IMR-90 (cell line): ENCODE measurements around the gene CUL4A. TPM values are rescaled to one million over a fixed set of nuclear protein-coding genes. Genes with fewer than 3 reads are reported as not detected.

Experiments used
- ATAC-seq: fragments of 200-7000 bp; cut with Tn5 transposase; 2 replicates; pipeline ENCODE4 v1.9.1; 2020; ENCODE audit warnings: low read depth, mild to moderate bottlenecking, moderate library complexity
- BruUV-seq: library from RNA; stranded (reverse); fragments of 400-500 nt; replicated peaks from 2 replicates; lab custom pipeline; 2021; lab: Mats Ljungman, UMichigan
- CTCF ChIA-PET: fragments of 300-600 bp; formaldehyde crosslinking; extraction: SDS; loops from one replicate; lab custom pipeline; 2021; ENCODE audit warnings: antibody characterized with exemption; lab: Yijun Ruan, JAX
- POLR2A ChIA-PET: fragments of 300-600 bp; sonication (Branson Sonifier 250); formaldehyde crosslinking; loops from one replicate; lab custom pipeline; 2022; ENCODE audit warnings: antibody characterized with exemption; ENCODE audit not compliant: unreplicated experiment; lab: Charles Lee
- DNase-seq: peaks from one replicate; pipeline ENCODE4 v3.0.0; 2013
- H2AFZ ChIP-seq: replicated peaks from 2 replicates; pipeline ENCODE3; 2013; ENCODE audit warnings: low read length, mild to moderate bottlenecking; ENCODE audit not compliant: poor library complexity
- H2AK5ac ChIP-seq: 2 replicates; pipeline ENCODE4 v1.6.1; 2013; ENCODE audit warnings: low read depth, low read length, inconsistent platforms
- H2AK9ac ChIP-seq: replicated peaks from 2 replicates; pipeline ENCODE3; 2013; ENCODE audit warnings: mild to moderate bottlenecking, low read depth, low read length, moderate library complexity; ENCODE audit not compliant: poor library complexity
- H2BK120ac ChIP-seq: 2 replicates; pipeline ENCODE4 v1.6.1; 2013; ENCODE audit warnings: low read depth, low read length, inconsistent platforms
- H2BK15ac ChIP-seq: 3 replicates; pipeline ENCODE4 v1.6.1; 2013; ENCODE audit warnings: low read depth, low read length, inconsistent platforms
- H2BK20ac ChIP-seq: 2 replicates; pipeline ENCODE4 v1.6.1; 2013; ENCODE audit warnings: low read depth, mild to moderate bottlenecking, inconsistent platforms, low read length, moderate library complexity
- H2BK5ac ChIP-seq: 2 replicates; pipeline ENCODE4 v1.6.1; 2013; ENCODE audit warnings: mild to moderate bottlenecking, low read depth, low read length, inconsistent platforms; ENCODE audit not compliant: poor library complexity, severe bottlenecking
- H3K14ac ChIP-seq: replicated peaks from 2 replicates; pipeline ENCODE4 v1.6.1; 2013; ENCODE audit warnings: low read depth, low read length, inconsistent platforms
- H3K18ac ChIP-seq: 2 replicates; pipeline ENCODE4 v1.6.1; 2013; ENCODE audit warnings: low read depth, low read length, control low read depth
- H3K23ac ChIP-seq: 2 replicates; pipeline ENCODE4 v1.6.1; 2013; ENCODE audit warnings: low read depth, low read length, inconsistent platforms
- H3K27ac ChIP-seq: 2 replicates; pipeline ENCODE4 v1.5.1; 2013; ENCODE audit warnings: mild to moderate bottlenecking, control low read depth, low read length; ENCODE audit not compliant: insufficient read depth
- H3K27me3 ChIP-seq: 2 replicates; pipeline ENCODE4 v1.6.1; 2013; ENCODE audit warnings: low read length; ENCODE audit not compliant: control insufficient read depth, insufficient read depth
- H3K36me3 ChIP-seq: 2 replicates; pipeline ENCODE4 v1.6.1; 2013; ENCODE audit warnings: low read length, mixed read lengths; ENCODE audit not compliant: control insufficient read depth, insufficient read depth
- H3K4ac ChIP-seq: 2 replicates; pipeline ENCODE4 v1.6.1; 2013; ENCODE audit warnings: low read depth, low read length, inconsistent platforms
- H3K4me1 ChIP-seq: 2 replicates; pipeline ENCODE4 v1.6.1; 2013; ENCODE audit warnings: low read length, mixed read lengths; ENCODE audit not compliant: control insufficient read depth, insufficient read depth
- H3K4me2 ChIP-seq: 2 replicates; pipeline ENCODE4 v1.6.1; 2013; ENCODE audit warnings: low read depth, mild to moderate bottlenecking, control low read depth, low read length, moderate library complexity
- H3K4me3 ChIP-seq: 2 replicates; pipeline ENCODE4 v1.5.1; 2013; ENCODE audit warnings: low read depth, mild to moderate bottlenecking, control low read depth, low read length, moderate library complexity; ENCODE audit not compliant: insufficient read depth
- H3K56ac ChIP-seq: 2 replicates; pipeline ENCODE4 v1.6.1; 2013; ENCODE audit warnings: low read length, inconsistent platforms; ENCODE audit not compliant: insufficient read depth; ENCODE audit errors: extremely low read depth
- H3K79me1 ChIP-seq, 2 experiments: 2 replicates each; pipeline ENCODE4 v1.6.1; 2013; ENCODE audit warnings: low read length in 2 of 2, inconsistent platforms in 1 of 2, low read depth in 1 of 2
- H3K9ac ChIP-seq: 2 replicates; pipeline ENCODE4 v1.6.1; 2013; ENCODE audit warnings: low read depth, low read length, control low read depth
- H3K9me1 ChIP-seq: 2 replicates; pipeline ENCODE4 v1.6.1; 2013; ENCODE audit warnings: low read length, inconsistent platforms; ENCODE audit not compliant: insufficient read depth
- H3K9me3 ChIP-seq: 2 replicates; pipeline ENCODE4 v1.6.1; 2013; ENCODE audit warnings: low read length; ENCODE audit not compliant: control insufficient read depth, insufficient read depth
- H4K20me1 ChIP-seq: 2 replicates; pipeline ENCODE4 v1.6.1; 2013; ENCODE audit warnings: low read length, inconsistent platforms; ENCODE audit not compliant: insufficient read depth
- H4K5ac ChIP-seq: 2 replicates; pipeline ENCODE4 v1.6.1; 2013; ENCODE audit warnings: mild to moderate bottlenecking, low read depth, low read length, control low read depth
- H4K8ac ChIP-seq, 2 experiments: 2 replicates each; pipeline ENCODE4 v1.6.1; 2013; ENCODE audit warnings: low read depth in 2 of 2, low read length in 2 of 2, control low read depth in 1 of 2, inconsistent platforms in 1 of 2
- H4K91ac ChIP-seq: 2 replicates; pipeline ENCODE4 v1.6.1; 2013; ENCODE audit warnings: low read depth, low read length, inconsistent platforms; ENCODE audit not compliant: insufficient read depth
- BHLHE40 ChIP-seq: fragments of 150-350 bp; IDR thresholded peaks from 2 replicates; pipeline ENCODE4 v1.6.1; 2016; ENCODE audit warnings: mild to moderate bottlenecking, low read depth, low read length
- CEBPB ChIP-seq: IDR thresholded peaks from 2 replicates; pipeline ENCODE4 v1.6.1; 2012; ENCODE audit warnings: low read depth, low read length, improper control_type of control experiment
- CHD1 ChIP-seq: IDR thresholded peaks from 2 replicates; pipeline ENCODE4 v1.6.1; 2012; ENCODE audit warnings: low read depth, low read length, improper control_type of control experiment
- CTCF ChIP-seq: conservative IDR thresholded peaks from 2 replicates; pipeline ENCODE4 v1.5.1; 2012; ENCODE audit warnings: mild to moderate bottlenecking, low read depth, low read length, improper control_type of control experiment
- FOS ChIP-seq: fragments of 150-350 bp; IDR thresholded peaks from 2 replicates; pipeline ENCODE4 v1.6.1; 2016; ENCODE audit warnings: low read depth, low read length
- MAFK ChIP-seq: IDR thresholded peaks from 2 replicates; pipeline ENCODE4 v1.6.1; 2012; ENCODE audit warnings: low read depth, low read length, improper control_type of control experiment
- MAZ ChIP-seq: IDR thresholded peaks from 2 replicates; pipeline ENCODE4 v1.6.1; 2012; ENCODE audit warnings: low read depth, mild to moderate bottlenecking, low read length, improper control_type of control experiment, moderate library complexity, borderline replicate concordance
- MXI1 ChIP-seq: IDR thresholded peaks from 2 replicates; pipeline ENCODE4 v1.6.1; 2012; ENCODE audit warnings: low read depth, mild to moderate bottlenecking, low read length, moderate library complexity, borderline replicate concordance
- NFE2L2 ChIP-seq: fragments of 150-350 bp; IDR thresholded peaks from 2 replicates; pipeline ENCODE4 v1.6.1; 2016; ENCODE audit warnings: low read depth, mild to moderate bottlenecking, low read length
- POLR2A ChIP-seq: IDR thresholded peaks from 2 replicates; pipeline ENCODE4 v1.6.1; 2012; ENCODE audit warnings: mild to moderate bottlenecking, low read depth, low read length
- RAD21 ChIP-seq: IDR thresholded peaks from 2 replicates; pipeline ENCODE4 v1.6.1; 2012; ENCODE audit warnings: low read length, improper control_type of control experiment
- RFX5 ChIP-seq: IDR thresholded peaks from 2 replicates; pipeline ENCODE4 v1.8.0; 2012; ENCODE audit warnings: low read depth, mild to moderate bottlenecking, low read length, moderate library complexity
- SMC3 ChIP-seq: fragments of 150-350 bp; IDR thresholded peaks from 2 replicates; pipeline ENCODE4 v1.6.1; 2016; ENCODE audit warnings: low read depth, mild to moderate bottlenecking, antibody characterized with exemption, low read length, moderate library complexity
- WGBS, 2 experiments: methylation state at CpG; one replicate each; pipeline versions ENCODE4 v1.1.5 to v1.1.7; 2013; ENCODE audit warnings: missing lambda C conversion rate in 2 of 2; ENCODE audit not compliant: insufficient read length in 1 of 2; ENCODE audit errors: extremely low coverage in 2 of 2; 5-methylcytosine and 5-hydroxymethylcytosine counted together
- dilution Hi-C: fragments of 300-500 bp; cut with HindIII; formaldehyde crosslinking; loops from one replicate; pipeline ENCODE4 v1.14.3; 2018; ENCODE audit warnings: low sequenced_read_pairs; ENCODE audit not compliant: unreplicated experiment
- in situ Hi-C: fragments of 300-500 bp; cut with MboI; formaldehyde crosslinking; loops from 3 replicates; pipeline ENCODE4 v1.14.3; 2019; ENCODE audit warnings: low sequenced_read_pairs, inconsistent platforms, mixed read lengths
- intact Hi-C: fragments of 100-400 bp; cut with micrococcal nuclease; formaldehyde crosslinking; loops from 2 replicates; pipeline ENCODE4 v1.10.0; 2022
- polyA plus RNA-seq, 3 experiments: library from polyadenylated mRNA; depleted of rRNA; stranded (reverse); fragments of >200 nt; gene quantifications; 2 replicates each; pipeline ENCODE4 v1.2.3, GENCODE V29; 2012; ENCODE audit warnings: low replicate concordance in 1 of 3
- total RNA-seq: library from RNA; depleted of rRNA; stranded (reverse); fragments of >200 nt; gene quantifications from 2 replicates; pipeline ENCODE4 v1.2.3, GENCODE V29; 2012
- TF ChIP-seq, protein P1 (sequence below): fragments of 150-350 bp; IDR thresholded peaks from 2 replicates; pipeline ENCODE4 v1.6.1; 2016; ENCODE audit warnings: low read depth, mild to moderate bottlenecking, low read length, moderate library complexity, borderline replicate concordance
- TF ChIP-seq, protein P2 (sequence below): fragments of 150-350 bp; IDR thresholded peaks from 2 replicates; pipeline ENCODE4 v1.6.1; 2017; ENCODE audit warnings: mild to moderate bottlenecking, antibody characterized with exemption, low read length, low read depth

Gene CUL4A
- total and polyA plus RNA-seq, 2 of the 4 experiments (the other 2 are of a cell fraction): 86.0 to 146 TPM

DNA sequence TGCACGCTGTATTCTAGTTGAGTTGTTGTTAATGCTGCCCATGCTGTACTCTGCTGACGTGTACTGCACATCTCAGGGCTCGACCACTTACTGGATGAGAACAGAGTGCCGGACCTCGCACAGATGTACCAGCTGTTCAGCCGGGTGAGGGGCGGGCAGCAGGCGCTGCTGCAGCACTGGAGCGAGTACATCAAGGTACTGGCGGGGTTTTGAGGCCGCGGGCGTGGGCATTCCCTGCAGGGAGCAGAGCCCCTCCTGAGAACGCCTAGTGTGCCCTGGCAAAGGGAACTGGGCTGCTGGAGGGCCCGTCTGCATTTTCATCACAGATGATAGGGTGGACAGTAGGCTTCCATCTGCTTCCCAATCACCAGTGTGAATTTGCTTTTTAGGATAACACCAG, 29.9 kb downstream of the CUL4A start:
- Histone ChIP-seq H2BK20ac (no peak overlapping the region), H3K4ac (no peak overlapping the region), H3K36me3 (peaks cover 54% of the 10 kb centered on the region), H4K8ac (no peak overlapping the region), H3K27me3 (no peaks in the 10 kb centered on the region), H2BK120ac (no peak overlapping the region), H3K18ac (no peak overlapping the region), H3K9ac (no peak overlapping the region), H2AK9ac (no peak overlapping the region), H4K5ac (no peak overlapping the region), H4K20me1 (no peaks in the 10 kb centered on the region), H3K4me2 (no peak overlapping the region), H2BK5ac (no peak overlapping the region), H3K56ac (no peak overlapping the region), H2BK15ac (no peak overlapping the region), H3K14ac (no peak overlapping the region), H2AK5ac (no peak overlapping the region), H3K79me1 (peaks cover 5 to 15% of the 10 kb centered on the region in 2 experiments; a peak in 2 of 4 replicates), H3K23ac (no peak overlapping the region), H3K4me3 (no peak overlapping the region), H3K9me3 (no peaks in the 10 kb centered on the region), H2AFZ (no peak overlapping the region), H3K9me1 (no peaks in the 10 kb centered on the region), H3K27ac (no peak overlapping the region), H4K91ac (no peak overlapping the region), H3K4me1 (no peaks in the 10 kb centered on the region)
- ATAC-seq: no peak
- ChIA-PET POLR2A (no interaction called here), CTCF (interaction anchor here (1.3 kb wide), 1 partner anchor 11 kb away, joined by 4 read pairs; no protein-coding TSS in a partner anchor)
- DNase-seq: no peak
- in situ Hi-C loops (loop anchor here (25.0 kb wide), 1 partner anchor 302 kb away; no protein-coding TSS in a partner anchor), dilution Hi-C loops (no loop called here), intact Hi-C loops (loop anchor here (10.0 kb wide), 1 partner anchor 295 kb away; no protein-coding TSS in a partner anchor)
- no TSS peak for BruUV-seq
- 84% methylated on average over 5 of the region's 15 CpGs; no CpG with 5 or more reads in 1 of the 2 experiments for WGBS, 2 experiments
- no peak for TF ChIP-seq CTCF
- TF ChIP-seq CHD1: no peak
- TF ChIP-seq, protein P1, sequence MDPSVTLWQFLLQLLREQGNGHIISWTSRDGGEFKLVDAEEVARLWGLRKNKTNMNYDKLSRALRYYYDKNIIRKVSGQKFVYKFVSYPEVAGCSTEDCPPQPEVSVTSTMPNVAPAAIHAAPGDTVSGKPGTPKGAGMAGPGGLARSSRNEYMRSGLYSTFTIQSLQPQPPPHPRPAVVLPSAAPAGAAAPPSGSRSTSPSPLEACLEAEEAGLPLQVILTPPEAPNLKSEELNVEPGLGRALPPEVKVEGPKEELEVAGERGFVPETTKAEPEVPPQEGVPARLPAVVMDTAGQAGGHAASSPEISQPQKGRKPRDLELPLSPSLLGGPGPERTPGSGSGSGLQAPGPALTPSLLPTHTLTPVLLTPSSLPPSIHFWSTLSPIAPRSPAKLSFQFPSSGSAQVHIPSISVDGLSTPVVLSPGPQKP: no peak
- TF ChIP-seq, protein P2, sequence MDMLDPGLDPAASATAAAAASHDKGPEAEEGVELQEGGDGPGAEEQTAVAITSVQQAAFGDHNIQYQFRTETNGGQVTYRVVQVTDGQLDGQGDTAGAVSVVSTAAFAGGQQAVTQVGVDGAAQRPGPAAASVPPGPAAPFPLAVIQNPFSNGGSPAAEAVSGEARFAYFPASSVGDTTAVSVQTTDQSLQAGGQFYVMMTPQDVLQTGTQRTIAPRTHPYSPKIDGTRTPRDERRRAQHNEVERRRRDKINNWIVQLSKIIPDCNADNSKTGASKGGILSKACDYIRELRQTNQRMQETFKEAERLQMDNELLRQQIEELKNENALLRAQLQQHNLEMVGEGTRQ: no peak
- no peak for TF ChIP-seq MAZ
- TF ChIP-seq BHLHE40: no peak
- no peak for TF ChIP-seq CEBPB
- no peak for TF ChIP-seq POLR2A
- TF ChIP-seq NFE2L2: no peak
- TF ChIP-seq MAFK: no peak
- TF ChIP-seq FOS: no peak
- TF ChIP-seq SMC3: no peak
- TF ChIP-seq RFX5: no peak
- no peak for TF ChIP-seq MXI1
- no peak for TF ChIP-seq RAD21
